Activated naive CD8-positive, alpha-beta T cell treated with anti-CD3 and anti-CD28 coated beads, Interleukin-2, amount 50 U/mL, for 16 hours (primary cell): ENCODE measurements around the gene RREB1.
"Not testable (repeated sequence)": the region's sequence is repeated elsewhere in the genome, so short reads cannot be mapped to it uniquely, and the experiment has no call there.

Source experiments
- DNase-seq: peaks from one replicate; pipeline ENCODE4 v3.0.0-alpha.2; 2020; ENCODE audit warnings: low read depth, low spot score

Gene RREB1

DNA sequence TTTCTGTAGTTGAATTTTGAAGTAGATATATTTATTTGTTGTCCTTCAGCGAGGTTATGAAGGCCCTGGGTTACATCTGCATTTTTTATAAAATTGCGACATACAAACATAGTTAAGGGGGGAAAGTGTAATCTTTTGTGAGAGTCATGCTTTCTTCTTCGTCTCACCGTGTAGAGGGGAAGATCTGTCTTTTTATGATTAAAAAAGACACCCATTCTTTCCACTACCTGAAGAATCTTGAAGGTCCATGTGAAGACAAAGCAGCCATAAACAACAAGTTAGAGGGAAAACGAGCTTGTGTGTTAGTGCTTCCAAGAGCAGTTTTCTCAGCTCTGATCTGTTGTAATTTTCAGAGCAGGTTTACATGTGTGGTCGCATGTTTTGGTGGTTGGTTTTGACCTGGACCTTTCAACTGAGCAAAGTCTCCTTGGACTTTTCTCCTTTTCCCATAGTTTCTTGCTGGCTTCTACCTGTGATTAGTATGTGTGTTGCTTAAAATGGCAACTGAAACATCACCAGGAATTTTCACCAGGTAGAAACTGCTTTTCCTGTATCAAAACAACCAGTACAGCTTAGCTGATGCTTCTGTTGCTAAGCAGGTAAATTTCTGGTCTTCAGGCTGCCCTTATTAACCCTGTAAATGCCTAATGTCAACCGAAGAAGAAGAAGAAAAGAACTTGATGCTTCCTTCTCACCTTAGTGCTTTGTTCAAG, 37.3 kb downstream of the RREB1 start:
- DNase-seq = no peak

DNA sequence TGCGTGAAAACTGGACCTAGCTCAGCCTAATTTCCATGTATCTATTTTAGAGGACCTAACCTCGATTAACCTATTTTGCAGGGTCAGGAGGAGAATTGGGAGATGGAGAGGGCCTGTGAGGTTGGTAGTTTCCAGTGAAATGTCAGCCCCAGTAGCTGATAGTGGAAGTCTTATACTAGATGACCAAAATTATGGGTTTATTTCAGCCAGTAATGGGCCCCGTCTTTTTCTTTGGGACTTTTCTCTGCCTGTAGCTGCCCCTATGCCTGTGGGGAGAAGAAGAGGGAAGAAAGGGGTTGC, 37.8 kb downstream of the RREB1 start:
- no peak for DNase-seq

- no peak for DNase-seq
Measured at GRCh38 chr6:7145885-7146828, 38.4 kb downstream of the RREB1 start.

GRCh38 chr6:7147051-7147671, 39.4 kb downstream of the RREB1 start:
- DNase-seq = no peak

DNA sequence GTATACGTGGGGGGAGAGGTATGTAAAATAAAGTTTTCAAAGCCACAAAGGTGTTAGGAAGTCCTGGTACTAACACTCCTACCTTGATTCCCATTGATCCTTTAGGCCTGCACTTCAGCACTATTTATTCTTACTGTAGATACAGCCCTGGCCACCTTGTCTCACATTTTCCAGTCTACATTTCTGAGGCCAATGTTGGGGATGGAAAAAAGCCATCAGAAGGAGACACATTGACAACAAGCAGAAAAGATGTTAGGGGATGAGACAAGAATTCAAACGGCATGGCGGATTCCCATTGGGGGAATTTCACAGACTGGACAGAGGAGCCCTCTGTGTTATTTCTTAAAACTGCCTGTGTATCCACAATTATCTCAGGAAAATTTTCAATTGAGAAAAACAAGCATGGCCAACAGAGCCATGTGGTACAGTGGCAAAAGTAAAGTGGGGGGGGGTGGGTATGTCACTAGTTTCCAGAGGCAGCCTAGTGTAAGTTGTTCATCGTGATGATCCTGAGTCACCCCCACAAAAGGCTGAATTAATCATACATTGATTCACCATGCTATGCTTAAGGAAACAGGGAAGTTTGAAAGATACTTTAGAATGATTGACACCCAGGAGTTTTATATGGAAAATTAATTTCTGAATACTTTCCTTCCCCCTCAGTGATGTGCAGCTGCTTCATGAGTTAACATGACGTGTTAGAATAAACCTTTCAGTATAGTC, 40.5 kb downstream of the RREB1 start:
- DNase-seq = no peak

DNA sequence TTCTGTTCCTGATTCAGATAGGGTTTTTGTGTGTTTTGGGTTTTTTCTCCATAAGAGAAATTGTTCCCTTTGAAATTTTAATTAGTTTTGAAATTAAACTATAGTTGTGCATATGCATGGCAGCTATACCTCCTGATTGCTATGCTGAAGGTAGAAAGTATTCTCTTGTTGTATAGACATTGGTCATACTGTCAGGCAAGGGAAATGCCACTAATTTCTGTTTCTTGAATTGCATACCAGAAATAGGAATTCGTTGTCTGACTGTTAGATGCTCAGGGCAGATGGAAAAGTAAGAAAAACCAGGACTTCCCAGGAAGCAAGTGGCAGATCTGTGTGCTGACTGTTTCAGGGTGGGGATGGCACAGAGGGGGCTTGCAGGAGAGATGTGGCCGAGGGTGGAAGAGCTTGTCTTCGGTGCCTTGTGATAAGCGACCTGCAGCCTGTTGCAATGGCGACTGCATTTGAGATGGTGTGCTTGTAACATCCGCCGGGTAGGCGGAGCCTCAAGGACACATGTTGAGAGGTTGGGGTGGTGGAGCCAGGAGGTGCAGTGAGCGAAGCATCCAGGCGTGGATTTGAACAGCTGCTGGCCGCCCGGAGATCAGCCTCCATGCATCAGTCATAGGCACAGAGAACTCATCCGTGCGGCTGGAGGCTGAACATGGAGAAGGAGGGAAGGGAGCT, 42.8 kb downstream of the RREB1 start:
- DNase-seq = no peak

DNA sequence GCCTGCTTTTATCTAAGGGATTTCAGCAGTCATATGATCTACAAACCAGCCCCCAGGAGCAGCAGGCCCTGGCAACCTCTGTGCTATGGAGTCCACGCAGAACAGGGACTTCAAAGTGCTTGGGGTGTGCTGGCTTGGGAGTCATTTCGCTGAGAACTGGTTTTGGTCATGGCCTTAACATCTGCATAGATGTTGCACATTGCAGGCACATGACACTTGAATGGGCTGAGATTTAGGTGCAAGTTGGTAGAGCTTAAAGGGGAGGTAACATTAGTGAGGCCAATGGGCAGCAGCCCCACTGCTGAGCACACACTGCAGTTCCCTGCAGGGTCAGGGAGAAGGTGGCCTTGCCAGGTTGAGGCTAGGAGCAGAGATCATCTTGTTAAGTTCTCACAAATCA, 43.6 kb downstream of the RREB1 start:
- no peak for DNase-seq

GRCh38 chr6:7152462-7152861, 44.7 kb downstream of the RREB1 start:
- no peak for DNase-seq

DNA sequence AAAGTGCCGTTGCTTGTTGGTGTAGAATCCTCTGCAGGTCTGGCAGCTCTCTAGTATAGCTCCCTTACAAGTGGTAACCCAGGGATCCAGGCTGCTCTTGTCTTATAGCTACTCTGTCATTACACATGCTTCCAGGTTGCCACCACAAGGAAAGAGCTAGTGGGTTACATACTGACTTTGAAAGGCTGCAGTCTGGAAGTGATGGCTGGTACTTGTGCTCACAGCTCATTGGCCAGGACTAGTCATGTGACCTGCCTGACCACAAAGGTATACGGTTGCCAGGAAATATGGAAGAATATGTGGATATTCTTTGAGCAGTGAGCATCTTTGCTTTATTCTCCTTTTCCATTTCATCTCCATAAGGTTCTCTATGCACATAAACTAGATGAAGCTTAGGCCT, 46.0 kb downstream of the RREB1 start:
- DNase-seq = no peak

GRCh38 chr6:7154341-7155139, 46.8 kb downstream of the RREB1 start:
- DNase-seq = no peak

DNA sequence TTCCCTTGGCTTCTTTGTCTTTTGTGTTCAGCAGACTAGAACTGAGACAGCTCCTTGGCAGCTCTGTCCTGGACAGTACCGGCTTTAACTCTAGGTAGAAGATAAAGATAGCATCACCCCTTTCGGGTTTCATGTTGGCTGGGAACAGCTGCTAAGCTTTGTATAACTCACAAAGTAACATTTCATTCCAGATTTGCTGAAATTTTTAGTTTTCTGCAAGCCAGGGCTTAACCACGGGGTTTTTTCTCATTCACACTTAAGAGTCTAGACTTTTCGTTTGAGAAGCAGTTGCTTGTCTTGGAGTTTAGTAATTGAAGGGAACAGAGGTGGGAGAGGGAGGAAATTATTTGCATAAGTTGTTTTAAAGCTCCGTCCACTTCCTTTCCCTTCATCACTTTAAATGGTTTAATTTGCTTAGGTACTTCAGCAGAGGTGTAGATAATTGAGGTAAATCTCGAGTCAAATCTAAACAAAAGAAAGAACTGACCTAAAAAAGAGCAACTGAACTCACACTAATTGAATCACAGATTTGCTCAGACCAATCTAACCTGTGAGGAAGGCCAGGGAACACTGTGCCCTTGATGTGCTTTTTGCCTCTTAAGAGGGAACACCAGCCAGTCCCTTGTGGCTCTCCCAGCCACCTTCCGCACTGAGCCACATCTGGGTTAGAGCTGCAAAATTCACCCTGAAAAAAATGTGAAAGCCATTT, 48.3 kb downstream of the RREB1 start:
- no peak for DNase-seq

DNA sequence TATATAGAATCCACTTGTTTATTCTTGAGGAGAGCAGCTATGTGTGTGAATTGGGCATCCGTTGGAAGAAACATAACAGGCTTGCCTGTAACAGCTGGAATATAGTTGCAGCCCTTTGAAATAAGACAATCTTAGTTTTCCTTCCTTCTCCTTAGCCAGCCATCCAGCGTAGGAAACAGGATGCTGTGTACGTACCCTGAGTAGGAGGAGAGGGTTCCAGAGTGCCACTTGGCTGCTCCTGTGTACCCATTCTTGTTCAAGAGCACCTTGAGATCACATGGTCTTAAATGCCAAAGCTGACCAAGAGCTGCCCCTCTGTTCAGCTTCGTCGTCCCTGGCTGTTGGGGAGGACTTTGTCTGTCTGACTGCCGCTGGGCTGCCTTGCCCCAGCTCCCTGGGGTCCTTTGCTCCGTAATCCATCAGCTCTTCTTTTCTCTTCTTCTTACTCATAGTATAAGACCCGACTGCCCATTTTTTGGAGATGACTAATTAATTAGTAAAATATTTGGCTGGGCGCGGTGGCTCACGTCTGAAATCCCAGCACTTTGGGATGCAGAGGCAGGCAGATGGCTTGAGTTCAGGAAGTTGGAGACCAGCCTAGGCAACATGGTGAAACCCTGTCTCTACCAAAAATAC, 49.0 kb downstream of the RREB1 start:
- no peak for DNase-seq

DNA sequence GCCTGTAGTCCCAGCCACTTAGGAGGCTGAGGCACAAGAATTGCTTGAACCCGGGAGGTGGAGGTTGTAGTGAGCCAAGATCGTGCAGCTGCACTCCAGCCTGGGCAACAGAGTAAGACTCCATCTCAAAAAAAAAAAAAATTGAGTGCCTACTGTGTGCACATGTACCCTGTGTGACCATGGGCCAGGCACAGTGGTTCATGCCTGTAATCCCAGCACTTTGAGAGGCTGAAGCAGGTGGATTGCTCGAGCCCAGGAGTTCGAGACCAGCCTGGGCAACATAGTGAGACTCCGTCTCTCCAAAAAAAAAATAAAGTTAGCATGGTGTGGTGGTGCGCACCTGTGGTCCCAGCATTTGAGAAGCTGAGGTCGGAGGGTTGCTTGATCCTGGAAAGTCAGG, 49.5 kb downstream of the RREB1 start:
- not testable (repeated sequence) for DNase-seq

DNA sequence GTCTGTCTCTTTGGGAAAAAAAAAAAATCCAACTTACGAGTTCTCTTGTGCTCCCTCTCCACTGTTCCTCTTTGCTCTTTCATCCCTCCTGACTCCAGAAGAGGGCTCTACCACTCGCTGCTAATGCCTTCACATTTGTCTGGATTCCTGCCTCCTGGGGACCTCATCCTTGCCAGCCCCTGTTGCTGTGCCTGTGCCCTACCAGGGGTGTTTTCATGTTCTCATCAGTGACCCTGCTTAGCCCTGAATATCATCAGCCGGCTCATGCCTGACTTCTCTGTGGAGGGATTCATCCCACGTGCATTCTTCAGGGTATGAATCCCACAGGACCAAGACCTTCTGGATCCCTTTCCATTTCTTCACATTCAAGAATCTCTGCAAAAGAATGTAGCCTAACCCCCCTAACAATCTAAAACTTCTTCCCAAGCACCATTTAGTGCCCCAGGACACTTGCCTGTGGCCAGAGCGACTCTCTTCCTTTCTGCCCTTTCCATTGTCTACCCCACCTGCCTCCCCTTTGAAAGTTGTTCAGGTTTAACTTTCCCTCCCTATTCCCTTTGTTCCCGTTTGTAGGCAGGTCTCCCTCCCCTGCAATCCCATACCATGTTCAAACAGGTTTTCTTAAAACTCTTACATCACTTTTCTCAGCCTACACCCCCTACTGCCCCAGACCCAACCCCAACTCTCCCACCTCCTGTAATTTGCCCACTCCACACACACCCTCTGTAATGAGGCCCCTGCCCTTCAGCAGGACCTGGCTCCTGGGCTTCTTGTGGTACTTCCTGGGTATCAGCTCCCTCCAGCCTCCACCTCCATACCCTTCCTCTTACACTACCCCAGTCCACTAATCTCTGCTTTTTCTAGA, 50.2 kb downstream of the RREB1 start:
- no peak for DNase-seq

DNA sequence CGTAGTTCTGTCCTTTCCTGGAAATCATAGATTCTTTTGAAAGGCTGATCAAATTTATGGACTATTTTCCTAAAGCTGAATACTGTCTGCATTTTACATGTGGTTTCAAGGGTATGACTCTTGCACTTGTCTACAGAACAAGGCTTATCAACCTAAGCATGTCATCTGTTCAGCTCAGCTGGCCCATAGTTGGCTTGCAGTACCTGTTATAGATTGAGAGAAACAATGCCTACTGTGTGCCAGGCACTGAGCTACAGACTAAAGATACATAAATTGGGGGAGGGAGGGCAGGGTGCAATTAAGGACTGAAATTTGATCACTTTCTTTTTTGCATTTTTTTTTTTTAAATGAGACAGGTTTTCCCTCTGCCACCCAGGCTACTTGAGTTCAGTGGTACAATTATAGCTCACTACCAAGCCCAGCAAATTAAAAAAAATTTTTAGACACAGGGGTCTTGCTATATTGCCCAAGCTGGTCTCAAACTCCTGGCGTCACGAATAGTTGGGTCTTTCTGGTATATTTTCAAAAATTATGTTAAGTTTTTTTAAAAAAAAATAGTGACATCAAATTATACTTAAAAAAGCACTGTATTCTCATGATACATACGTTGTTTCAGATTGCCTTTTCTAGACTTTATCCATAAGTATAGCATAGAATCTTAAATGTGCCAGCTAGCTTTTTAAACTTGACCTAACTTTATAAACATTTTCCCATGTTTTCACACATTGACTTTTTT, 52.2 kb downstream of the RREB1 start:
- DNase-seq = no peak

- no peak for DNase-seq
Measured at GRCh38 chr6:7161253-7161623, 53.5 kb downstream of the RREB1 start.

- DNase-seq = no peak
Measured at GRCh38 chr6:7161845-7162244, 54.1 kb downstream of the RREB1 start.

DNA sequence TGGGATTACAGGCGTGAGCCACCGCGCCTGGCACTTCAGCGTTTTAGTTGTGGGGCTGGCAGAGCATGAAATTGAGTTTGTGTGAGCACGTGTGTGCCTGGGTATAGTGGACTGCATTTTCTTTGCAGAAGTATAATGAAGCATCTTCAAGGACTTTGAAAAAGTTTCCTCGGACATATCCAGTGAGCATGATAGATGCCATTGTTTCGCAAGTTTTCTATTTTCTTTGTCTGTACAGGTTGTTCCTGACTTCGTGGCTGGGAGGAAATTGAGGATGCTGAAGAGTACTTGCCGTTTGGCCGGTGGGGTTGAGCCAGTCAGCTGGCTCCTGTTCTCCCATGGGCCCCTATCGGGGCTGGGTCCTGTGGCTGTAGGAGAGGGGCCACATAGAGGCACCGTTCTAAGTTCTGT, 55.9 kb downstream of the RREB1 start:
- no peak for DNase-seq
